GM12864 (cell line): ENCODE data around the gene ITGB8.

ENCODE experiments used
- DNase-seq: peaks from one replicate; pipeline ENCODE4 v3.0.0-alpha.2; 2011; ENCODE audit warnings: low read depth
- H3K4me3 ChIP-seq: 2 replicates; pipeline ENCODE4 v1.5.1; 2011; ENCODE audit warnings: mild to moderate bottlenecking, low read depth, low read length, control low read depth
- TF ChIP-seq, protein P1 (sequence below): IDR thresholded peaks from 2 replicates; pipeline ENCODE4 v1.5.1; 2011; ENCODE audit warnings: low read depth, mild to moderate bottlenecking, moderate library complexity, low read length, control low read depth, inconsistent platforms; ENCODE audit errors: missing control alignments

Gene ITGB8

DNA sequence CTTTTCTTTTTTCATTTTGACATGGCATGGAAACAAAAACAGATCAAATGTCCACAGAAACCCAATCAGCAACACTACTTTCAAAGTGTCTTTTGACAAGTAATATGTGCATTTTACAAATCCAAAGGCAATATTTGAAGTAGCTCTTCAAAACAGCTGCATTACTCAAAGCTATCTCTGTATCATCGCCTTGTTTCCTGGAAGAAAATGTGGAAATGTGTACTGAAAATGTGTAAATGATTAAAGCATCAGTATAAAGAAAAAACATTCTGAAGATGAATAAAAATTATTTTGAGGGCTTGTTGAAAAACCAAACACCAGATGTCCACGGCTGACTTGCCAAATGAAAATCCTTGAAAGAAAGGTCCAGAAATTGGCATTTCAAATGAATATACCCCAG lies 16.5 kb upstream of the ITGB8 start:
- no peak overlapping the region for H3K4me3 ChIP-seq
- DNase-seq, result no peak
- TF ChIP-seq, protein P1, sequence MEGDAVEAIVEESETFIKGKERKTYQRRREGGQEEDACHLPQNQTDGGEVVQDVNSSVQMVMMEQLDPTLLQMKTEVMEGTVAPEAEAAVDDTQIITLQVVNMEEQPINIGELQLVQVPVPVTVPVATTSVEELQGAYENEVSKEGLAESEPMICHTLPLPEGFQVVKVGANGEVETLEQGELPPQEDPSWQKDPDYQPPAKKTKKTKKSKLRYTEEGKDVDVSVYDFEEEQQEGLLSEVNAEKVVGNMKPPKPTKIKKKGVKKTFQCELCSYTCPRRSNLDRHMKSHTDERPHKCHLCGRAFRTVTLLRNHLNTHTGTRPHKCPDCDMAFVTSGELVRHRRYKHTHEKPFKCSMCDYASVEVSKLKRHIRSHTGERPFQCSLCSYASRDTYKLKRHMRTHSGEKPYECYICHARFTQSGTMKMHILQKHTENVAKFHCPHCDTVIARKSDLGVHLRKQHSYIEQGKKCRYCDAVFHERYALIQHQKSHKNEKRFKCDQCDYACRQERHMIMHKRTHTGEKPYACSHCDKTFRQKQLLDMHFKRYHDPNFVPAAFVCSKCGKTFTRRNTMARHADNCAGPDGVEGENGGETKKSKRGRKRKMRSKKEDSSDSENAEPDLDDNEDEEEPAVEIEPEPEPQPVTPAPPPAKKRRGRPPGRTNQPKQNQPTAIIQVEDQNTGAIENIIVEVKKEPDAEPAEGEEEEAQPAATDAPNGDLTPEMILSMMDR, result no peak

DNA sequence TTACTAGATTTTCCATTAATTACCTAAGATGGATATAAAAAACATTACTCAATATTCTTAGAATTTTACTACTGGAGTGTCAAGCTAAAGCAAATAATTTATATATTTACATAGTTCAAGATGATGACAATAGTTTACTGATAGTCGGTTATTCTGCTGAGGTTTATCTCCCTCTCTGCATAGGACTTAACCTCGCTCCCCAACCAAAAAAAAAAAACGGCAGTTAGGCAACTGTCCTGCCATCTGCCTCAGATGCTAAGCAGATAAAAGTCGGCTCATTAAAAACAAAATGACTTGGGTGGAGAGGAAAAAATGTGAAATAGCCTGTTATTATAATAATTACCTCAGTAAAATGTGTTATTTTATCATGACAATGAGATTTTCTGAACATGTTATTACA lies 14.0 kb upstream of the ITGB8 start:
- DNase-seq, result no peak
- no peak overlapping the region for H3K4me3 ChIP-seq
- TF ChIP-seq, protein P1, result no peak

DNA sequence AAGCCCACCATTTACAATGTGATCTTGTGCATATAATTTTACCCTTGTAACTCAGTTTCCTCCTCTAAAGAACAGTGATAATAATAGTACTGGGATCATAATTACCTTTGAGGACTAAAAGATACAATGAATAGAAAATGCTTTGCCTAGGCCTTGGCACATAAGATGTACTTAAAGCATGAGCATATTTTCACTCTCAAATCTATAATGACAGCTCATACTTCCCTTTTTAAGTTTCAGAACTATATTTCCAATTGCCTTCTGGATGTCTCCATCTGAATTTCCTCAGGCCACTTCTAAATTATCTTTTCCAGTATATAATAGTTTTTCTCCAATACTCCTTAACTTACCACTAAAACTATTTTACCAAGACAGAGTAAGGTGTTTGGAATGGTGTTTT lies 13.3 kb upstream of the ITGB8 start:
- H3K4me3 ChIP-seq, result no peak overlapping the region
- DNase-seq, result no peak
- TF ChIP-seq, protein P1, result no peak

DNA sequence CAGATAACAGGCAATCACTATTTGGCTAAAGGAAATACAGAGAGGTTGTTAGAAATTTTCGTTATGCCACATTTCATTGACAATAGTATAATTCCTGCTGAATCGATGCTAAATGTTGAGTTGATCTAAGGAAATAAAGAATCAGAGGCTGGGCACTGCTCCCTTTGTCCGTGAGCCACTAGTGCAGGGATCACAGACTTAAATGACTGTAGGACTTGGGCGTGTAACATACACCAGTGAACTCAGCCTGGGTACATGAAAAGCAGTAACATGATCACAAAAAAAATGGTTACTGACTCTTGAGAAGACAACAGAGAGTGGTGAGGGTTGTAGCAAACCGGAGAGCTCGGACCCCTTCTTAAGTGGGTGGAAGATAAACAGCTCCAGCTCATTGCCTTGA lies 11.8 kb upstream of the ITGB8 start:
- DNase-seq, result no peak
- no peak overlapping the region for H3K4me3 ChIP-seq
- TF ChIP-seq, protein P1, result no peak

DNA sequence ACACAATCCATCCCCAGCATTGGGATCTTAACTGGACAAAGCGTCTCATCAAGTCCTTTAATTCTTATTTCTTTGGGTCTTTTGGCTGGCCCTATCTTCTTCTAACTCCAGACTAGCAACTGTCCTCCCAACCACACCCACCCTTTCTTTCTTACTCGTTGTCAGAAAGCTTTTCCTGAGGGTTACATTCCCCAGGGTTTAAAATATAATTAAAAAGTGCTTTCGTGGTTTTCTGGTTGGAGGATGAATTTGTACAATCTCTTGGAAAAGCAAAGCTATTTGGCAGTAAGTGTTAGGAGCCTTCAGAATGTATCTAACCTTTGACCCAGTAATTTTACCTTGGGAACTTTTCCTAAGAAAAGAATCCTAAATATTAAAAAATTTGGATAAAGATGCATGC lies 10.4 kb upstream of the ITGB8 start:
- no peak for DNase-seq
- TF ChIP-seq, protein P1, result no peak
- H3K4me3 ChIP-seq, result no peak overlapping the region

DNA sequence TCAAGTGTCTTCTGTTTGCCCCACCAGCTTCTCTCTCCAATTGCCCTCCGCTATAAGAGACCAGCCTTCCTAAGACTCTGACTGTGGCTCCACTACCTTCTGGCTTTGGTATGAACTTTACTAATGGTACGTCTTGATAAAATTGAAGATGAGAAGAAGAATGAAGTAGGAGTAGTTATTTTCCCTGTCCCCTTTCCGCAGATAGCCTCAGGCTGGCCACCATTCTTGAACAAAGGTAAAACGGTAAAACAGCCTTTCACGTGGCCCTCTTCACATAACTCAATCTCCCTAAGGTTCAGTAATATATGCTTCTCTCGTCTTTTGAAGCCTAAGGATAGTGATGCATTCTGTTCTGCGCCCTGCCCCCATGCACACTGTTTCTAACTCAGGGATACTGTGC lies 9.9 kb upstream of the ITGB8 start:
- H3K4me3 ChIP-seq, result no peak overlapping the region
- TF ChIP-seq, protein P1, result no peak
- no peak for DNase-seq

DNA sequence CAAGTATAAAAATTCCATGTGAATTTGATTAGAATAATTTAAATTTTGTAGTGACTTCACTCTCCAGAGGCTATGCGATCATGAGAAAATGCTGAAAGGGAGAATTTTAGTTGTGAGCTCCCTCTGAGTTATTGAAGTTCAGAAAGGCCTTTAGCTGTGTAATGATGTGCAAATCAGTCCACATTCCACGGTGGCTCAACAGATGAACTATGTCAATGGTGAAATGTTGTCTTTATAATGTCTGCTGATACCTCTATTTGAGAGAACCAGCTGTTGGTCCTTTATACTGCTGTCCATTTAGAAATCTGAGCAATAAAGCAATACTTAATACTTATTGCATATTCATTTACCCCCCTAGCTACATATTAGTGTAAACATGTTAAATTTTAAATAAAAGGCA lies 7.1 kb upstream of the ITGB8 start:
- no peak for DNase-seq
- TF ChIP-seq, protein P1, result no peak
- H3K4me3 ChIP-seq, result no peak overlapping the region
